GM19193 (cell line): ENCODE measurements around the gene KANK2.
A peak's percentile ranks its signal among the peaks of the same experiment; 100 is the strongest.

Experiments
- POLR2A ChIP-seq: IDR thresholded peaks from 4 replicates; pipeline ENCODE4 v1.6.1; 2011; ENCODE audit not compliant: insufficient read depth, insufficient read length; ENCODE audit errors: extremely low read depth

Gene KANK2

GRCh38 chr19:11197291-11198174 is at the start of gene KANK2:
Gene KANK2 (minus strand): TSS chr19:11197545. CDS start chr19:11194511, 3,034 bp downstream.
- peak; percentile 39 for TF ChIP-seq POLR2A

GRCh38 chr19:11246941-11247340 is 49.6 kb upstream of the KANK2 start:
- no peak for TF ChIP-seq POLR2A

GRCh38 chr19:11244846-11245589 is 47.7 kb upstream of the KANK2 start:
- no peak for TF ChIP-seq POLR2A

- no peak for TF ChIP-seq POLR2A
Observed at GRCh38 chr19:11243798-11244169, 46.4 kb upstream of the KANK2 start.

- no peak for TF ChIP-seq POLR2A
Observed at GRCh38 chr19:11242864-11243797, 45.8 kb upstream of the KANK2 start.

GRCh38 chr19:11242025-11242424 is 44.7 kb upstream of the KANK2 start:
- TF ChIP-seq POLR2A, result no peak

- TF ChIP-seq POLR2A, result no peak
Observed at GRCh38 chr19:11240008-11240444, 42.7 kb upstream of the KANK2 start.

GRCh38 chr19:11239377-11240000 is 42.1 kb upstream of the KANK2 start, which contains the start of gene ANGPTL8:
Gene ANGPTL8 (plus strand): TSS chr19:11239619. CDS start chr19:11239638, 19 bp downstream.
- TF ChIP-seq POLR2A, result no peak

GRCh38 chr19:11238781-11239376 is 41.5 kb upstream of the KANK2 start:
- no peak for TF ChIP-seq POLR2A

- TF ChIP-seq POLR2A, result no peak
Observed at GRCh38 chr19:11238041-11238440, 40.7 kb upstream of the KANK2 start.

- TF ChIP-seq POLR2A, result no peak
Observed at GRCh38 chr19:11237321-11237720, 40.0 kb upstream of the KANK2 start.

- no peak for TF ChIP-seq POLR2A
Observed at GRCh38 chr19:11236324-11237301, 39.3 kb upstream of the KANK2 start.
